Activated CD4-positive, alpha-beta T cell treated with anti-CD3 and anti-CD28 coated beads, Interleukin-2, amount 50 U/mL, for 24 hours (primary cell): ENCODE measurements around the gene KCND3.

ENCODE experiments used
- DNase-seq, 2 donors: peaks; one replicate each; pipeline ENCODE4 v3.0.0-alpha.2; 2020; ENCODE audit warnings: low read depth in 1 of 2, low spot score in 1 of 2

The KCND3 gene

GRCh38 chr1:111988743-111989453 lies 570 bp downstream of the KCND3 start:
- no peak for DNase-seq

DNA sequence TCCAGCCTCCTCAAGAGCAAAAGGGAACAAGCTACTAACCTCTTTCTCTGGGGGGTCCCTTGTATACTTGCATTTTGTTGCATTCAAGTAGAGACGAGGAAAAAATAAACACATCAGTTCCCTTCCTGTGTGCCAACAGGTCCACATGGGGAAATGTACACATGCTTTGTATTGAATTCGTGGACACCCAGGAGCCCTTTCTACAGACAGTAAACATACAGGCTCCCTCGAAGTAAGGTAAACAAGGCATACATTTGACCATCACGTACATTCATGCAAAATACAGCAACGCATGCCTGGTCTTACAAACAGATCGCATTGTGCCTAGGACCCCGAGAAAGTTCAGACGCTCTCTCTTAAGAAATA lies 1.1 kb downstream of the KCND3 start:
- DNase-seq, result no peak

DNA sequence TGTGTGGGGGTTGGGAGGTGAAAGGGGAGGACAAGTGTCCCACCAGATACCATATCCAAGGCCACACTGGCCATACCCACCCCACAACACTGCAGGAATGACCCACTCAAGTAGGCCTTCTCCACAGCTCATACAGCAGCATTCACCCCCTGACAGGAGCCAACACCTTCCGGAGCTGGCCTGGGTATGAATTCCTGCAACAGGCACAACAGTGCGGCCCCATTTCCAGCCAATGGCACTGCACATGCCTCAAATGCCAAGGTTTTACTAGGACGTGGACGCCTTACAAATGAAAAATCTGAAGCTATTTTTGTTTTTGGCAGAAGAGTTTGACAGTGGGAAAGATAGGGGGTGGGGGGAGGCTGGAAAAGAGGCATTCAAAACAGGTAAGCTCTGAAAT lies 2.0 kb downstream of the KCND3 start:
- DNase-seq, result no peak

DNA sequence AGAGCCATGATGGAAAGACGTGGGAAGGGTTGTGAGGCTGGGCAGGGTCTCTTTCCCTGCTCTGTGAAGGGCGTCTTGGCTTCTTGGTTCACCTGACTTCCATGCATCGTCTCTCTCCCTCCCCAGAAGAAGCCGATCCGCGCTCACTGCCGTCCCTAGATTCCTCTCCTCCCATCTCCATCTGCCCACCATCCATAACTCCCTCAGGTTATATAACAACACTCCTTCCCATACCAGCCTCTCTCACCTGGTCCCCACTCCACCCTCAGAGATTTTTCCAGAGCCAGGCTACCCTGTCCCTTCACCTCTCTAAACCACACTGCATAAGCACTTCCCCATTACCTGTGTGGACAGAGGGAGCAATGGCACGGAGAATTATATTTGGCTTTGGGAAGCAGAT lies 6.0 kb downstream of the KCND3 start:
- DNase-seq, result no peak

GRCh38 chr1:111982428-111982827 lies 7.0 kb downstream of the KCND3 start:
- no peak for DNase-seq

- no peak for DNase-seq
These were observed 7.6 kb downstream of the KCND3 start for GRCh38 chr1:111981871-111982270.

- DNase-seq, result no peak
These were observed 8.4 kb downstream of the KCND3 start for GRCh38 chr1:111981090-111981489.

DNA sequence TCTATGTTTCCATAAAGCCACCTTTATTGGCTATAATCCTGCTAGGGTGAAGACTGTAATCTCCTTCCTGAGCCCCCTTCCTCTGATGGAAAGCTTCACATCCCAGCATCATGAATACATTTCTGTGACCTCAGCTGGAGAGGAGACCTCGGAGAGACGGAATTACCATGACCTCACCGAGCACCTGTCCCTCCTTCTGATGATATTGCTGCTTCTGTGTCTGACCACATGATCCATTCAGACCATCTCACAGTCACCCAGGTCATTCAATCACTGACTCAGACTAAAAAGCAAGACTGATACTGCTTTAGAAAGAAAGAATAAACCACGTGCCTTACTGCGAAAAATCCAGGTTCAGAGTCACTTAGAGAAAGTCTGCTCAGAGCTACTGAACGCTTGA lies 8.8 kb downstream of the KCND3 start:
- DNase-seq, result no peak

DNA sequence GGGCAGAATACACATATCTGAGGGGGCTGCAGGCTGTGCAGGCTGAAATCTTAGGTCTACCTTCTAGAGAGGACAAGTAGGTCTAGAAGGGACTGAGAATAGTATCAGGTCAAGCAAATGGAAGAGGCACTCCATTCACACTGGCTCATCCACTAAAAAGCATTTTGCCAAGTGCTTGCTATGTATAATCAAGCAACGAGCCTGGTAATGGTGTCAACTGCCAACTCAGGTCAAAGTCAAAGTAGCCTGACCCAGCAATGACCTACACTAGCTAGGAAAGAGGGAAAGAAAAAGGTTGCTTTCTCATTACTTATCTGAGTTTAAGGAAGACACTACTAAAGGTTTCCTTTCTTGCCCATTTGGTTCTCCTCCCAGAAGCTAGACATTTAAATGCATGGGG lies 10.8 kb downstream of the KCND3 start:
- DNase-seq, result no peak

- DNase-seq, result no peak
These were observed 12.1 kb downstream of the KCND3 start for GRCh38 chr1:111977378-111977777.

- DNase-seq, result no peak
These were observed 12.6 kb downstream of the KCND3 start for GRCh38 chr1:111976842-111977241.

DNA sequence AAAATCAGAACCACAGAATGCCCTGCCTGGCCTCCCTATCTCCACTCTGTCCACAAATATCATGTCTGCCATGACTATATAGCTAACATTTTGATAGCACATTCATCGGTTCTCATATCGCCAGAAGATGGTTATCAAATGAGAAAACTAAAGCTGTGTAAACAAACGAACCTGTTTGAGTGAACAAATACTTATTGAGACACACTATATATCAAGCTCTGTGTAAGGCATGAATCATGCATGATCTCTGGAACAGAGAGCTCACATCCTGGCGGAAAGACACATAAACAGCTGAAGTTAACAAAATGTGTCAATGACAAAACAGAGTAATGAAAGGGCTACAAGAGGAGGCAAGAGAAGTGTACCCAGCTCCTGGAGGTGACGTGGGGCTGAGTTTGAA lies 13.1 kb downstream of the KCND3 start:
- DNase-seq, result no peak

- no peak for DNase-seq
These were observed 16.2 kb downstream of the KCND3 start for GRCh38 chr1:111973150-111973790.

DNA sequence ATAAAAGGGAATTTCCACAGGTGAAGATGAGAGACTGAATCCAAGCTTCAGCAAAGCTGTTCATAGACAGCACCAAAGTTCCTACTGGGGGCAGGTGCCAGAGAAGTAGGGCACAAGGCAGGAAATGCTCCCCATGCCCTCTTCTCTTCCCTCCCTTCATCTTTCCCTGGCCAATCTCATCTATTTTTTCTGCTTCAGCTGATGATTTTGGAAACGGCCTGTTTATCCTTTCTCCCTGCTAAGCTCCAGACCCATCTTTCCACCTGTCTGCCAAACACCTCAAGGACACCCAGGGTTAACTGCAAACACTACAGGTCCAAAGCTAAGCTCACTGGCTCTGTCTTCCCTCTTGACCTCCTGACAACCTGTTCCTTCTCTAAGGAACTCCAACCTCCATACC lies 18.1 kb downstream of the KCND3 start:
- DNase-seq, result no peak

DNA sequence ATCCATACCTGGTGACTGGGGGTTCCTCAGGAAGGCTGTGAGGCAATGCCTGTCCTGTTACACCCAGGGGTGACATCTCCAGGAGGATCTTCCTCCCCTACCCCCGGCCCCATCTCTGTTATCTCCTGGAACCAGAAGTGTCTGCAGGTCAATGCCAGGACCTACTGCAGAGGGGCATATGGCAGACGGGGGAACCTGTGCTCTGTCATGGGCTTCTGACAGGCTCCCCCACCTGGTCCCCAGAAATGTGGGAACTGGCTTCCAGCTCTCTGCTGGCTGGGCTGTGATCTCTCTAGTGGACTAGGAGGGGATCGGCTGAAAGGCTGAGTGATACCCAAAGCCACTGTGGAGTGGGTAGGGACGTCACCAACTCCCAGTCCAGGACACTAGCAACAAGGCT lies 21.0 kb downstream of the KCND3 start:
- no peak for DNase-seq

GRCh38 chr1:111967886-111968285 lies 21.6 kb downstream of the KCND3 start:
- no peak for DNase-seq

GRCh38 chr1:111967067-111967690 lies 22.3 kb downstream of the KCND3 start:
- no peak for DNase-seq

DNA sequence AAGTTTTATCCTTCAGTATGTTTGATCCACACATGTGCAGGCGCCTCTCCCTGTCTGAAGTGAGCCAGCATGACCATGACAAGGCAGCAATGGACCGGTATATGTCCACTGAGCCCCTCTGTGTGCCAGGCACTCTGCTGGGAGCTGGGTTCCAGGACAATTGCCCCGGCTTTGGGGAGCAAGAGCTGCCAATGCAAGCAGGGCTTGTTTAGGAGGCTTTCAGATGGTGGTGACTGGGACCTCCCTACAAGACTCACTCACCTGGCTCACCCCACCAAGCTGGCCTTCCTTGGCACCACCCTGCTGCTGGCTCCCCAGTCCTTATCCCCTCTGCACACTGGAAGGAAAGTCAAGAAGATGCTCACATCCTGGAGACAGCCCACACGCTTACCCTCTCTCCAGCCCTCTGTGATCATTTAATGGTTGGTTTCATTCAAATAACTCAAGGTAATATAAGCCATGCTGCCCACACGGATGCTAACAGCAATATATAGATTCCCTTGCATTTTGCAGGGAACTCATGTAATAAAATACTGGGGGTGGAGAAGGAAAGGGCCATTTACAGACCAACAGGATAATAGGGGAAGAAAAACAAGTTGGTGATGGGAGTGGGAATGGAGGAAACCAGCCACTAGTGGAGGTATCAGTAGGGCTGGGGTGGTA lies 23.6 kb downstream of the KCND3 start:
- no peak for DNase-seq

GRCh38 chr1:111963985-111964738 lies 25.3 kb downstream of the KCND3 start:
- no peak for DNase-seq

- no peak for DNase-seq
These were observed 27.5 kb downstream of the KCND3 start for GRCh38 chr1:111961773-111962565.

DNA sequence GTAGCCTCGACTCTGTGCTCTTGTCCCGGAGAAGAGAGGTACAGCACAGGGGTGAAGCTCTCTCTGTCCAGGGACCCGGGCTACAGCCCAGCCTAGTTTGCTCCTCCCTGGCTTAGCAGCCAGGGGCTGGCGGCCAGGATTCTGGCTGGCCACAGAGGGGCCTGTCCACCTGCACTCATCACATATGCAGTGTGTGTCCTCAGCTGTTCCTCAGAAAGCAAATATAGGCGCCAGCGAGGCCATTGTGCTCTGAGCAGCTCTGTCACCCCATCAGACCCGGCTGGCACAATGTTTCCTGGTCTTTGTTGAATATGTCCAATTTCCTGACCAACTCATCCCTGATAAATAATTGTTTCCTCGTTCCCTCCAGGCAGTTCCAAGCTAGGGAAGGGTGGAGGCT lies 28.5 kb downstream of the KCND3 start:
- DNase-seq, result no peak
